ENCODE measurements around the gene SLC17A4.

Gene SLC17A4, protein sequence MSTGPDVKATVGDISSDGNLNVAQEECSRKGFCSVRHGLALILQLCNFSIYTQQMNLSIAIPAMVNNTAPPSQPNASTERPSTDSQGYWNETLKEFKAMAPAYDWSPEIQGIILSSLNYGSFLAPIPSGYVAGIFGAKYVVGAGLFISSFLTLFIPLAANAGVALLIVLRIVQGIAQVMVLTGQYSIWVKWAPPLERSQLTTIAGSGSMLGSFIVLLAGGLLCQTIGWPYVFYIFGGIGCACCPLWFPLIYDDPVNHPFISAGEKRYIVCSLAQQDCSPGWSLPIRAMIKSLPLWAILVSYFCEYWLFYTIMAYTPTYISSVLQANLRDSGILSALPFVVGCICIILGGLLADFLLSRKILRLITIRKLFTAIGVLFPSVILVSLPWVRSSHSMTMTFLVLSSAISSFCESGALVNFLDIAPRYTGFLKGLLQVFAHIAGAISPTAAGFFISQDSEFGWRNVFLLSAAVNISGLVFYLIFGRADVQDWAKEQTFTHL

DNA sequence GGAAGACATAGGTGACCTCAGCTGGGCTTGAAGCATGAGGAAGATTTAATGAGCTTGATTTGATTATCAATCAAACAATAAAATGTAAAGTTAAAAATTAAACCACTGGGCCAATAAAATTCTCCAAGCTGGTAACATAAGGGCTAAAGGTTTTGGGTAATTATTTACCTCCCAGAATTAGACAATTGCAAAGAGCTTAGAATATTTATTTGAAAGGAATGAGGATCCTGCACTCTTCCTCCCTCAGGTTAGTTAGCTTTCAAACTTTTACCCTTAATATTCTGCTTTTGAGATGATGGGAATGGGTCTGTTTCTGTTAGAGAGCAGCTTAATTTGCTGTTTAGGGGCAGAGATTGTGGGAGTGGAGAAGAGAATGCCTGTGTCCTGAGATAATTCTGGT lies at the start of gene SLC17A4:
Gene SLC17A4, plus strand, starts transcription at position 208 of the 400 bp plus-strand sequence. CDS start 7,221 bp downstream, outside the sequence.
- Mint-ChIP-seq H3K4me3 (no peak within 1 kb of the TSS), H3K27me3 (no peaks in the 10 kb centered on the region), H3K27ac (no peak within 1 kb of the TSS), H3K36me3 (ENCODE audit: low read depth) (no peaks in the 10 kb centered on the region), H3K4me1 (ENCODE audit: low read depth) (peaks cover 5% of the 10 kb centered on the region), H3K9me3 (no peaks in the 10 kb centered on the region)
- intact Hi-C loops (cut with micrococcal nuclease): no loop called here

- intact Hi-C loops (cut with micrococcal nuclease): no loop called here
- Mint-ChIP-seq H3K27ac (no peak overlapping the region), H3K9me3 (no peaks in the 10 kb centered on the region), H3K27me3 (peaks cover 1% of the 10 kb centered on the region), H3K4me3 (no peak overlapping the region), H3K36me3 (ENCODE audit: low read depth) (no peaks in the 10 kb centered on the region), H3K4me1 (ENCODE audit: low read depth) (no peaks in the 10 kb centered on the region)
Measured at GRCh38 chr6:25706314-25707014, 48.1 kb upstream of the SLC17A4 start.

GRCh38 chr6:25709761-25710160 lies 44.8 kb upstream of the SLC17A4 start:
- Mint-ChIP-seq H3K4me1 (ENCODE audit: low read depth) (peaks cover 3% of the 10 kb centered on the region), H3K27me3 (peaks cover 1% of the 10 kb centered on the region), H3K27ac (no peak overlapping the region), H3K9me3 (no peaks in the 10 kb centered on the region), H3K4me3 (no peak overlapping the region), H3K36me3 (ENCODE audit: low read depth) (no peaks in the 10 kb centered on the region)
- intact Hi-C loops (cut with micrococcal nuclease): no loop called here

DNA sequence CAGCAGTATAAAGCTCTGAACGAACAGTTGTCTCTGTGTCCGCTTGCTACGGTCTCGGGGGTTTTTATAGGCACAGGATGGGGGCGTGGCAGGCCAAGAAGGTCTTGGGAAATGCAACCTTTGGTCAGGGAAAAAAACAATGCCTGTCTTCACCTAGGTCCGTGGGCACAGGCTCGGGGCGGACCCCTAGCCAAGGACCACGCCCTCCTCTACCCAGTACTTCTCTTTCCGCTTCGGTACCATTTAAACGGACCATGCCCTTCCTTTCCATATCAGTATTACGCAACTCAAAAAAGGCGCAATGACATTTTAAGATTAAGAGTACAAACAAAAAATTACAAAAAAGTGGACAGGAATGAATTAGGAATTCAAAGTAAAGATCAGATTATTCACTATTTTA lies 44.3 kb upstream of the SLC17A4 start:
- peaks cover 1% of the 10 kb centered on the region for H3K27me3 Mint-ChIP-seq
- no peak overlapping the region for H3K4me3 Mint-ChIP-seq
- peaks cover 8% of the 10 kb centered on the region for H3K4me1 Mint-ChIP-seq (ENCODE audit: low read depth)
- H3K27ac Mint-ChIP-seq: no peak overlapping the region
- H3K9me3 Mint-ChIP-seq: no peaks in the 10 kb centered on the region
- no peaks in the 10 kb centered on the region for H3K36me3 Mint-ChIP-seq (ENCODE audit: low read depth)
- intact Hi-C loops (cut with micrococcal nuclease): no loop called here

DNA sequence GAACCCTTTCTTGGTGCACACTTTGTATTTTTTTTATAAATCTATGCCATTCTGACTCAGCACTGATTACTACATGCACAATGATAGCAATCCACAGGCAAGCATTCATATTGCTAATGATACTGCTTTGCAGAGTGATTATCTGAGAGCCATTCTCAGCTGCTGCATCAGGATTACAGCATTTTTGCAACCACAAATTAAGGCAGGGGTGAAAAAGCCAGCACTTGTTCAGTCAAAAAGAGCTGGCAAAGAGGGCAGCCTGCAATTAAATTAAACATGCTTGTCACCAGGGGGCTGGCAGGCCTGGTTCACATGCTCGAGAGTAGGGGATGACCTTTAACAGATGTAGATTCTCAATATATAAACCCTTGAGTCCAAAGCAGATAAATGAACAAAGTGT lies 40.7 kb upstream of the SLC17A4 start:
- intact Hi-C loops (cut with micrococcal nuclease): no loop called here
- Mint-ChIP-seq H3K27me3 (no peaks in the 10 kb centered on the region), H3K27ac (no peak overlapping the region)

DNA sequence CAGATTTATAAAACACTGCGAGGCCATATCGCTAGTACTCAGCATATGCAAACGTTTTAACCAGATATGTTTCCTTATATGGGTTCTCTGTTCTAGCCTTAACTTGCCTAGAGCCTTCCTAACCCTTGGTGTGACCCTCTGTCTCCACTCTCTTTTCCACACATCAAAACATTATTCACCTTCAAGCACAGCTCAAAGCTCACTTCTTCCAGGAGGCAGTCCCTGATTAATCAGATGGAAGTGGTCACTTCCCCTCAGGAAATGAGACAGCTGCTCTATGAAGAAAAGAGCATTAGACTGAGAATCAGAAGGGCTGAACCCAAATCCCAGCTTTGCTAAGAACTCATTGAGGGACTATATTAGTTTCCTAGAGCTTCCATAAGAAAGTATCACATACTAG lies 39.8 kb upstream of the SLC17A4 start:
- intact Hi-C loops (cut with micrococcal nuclease): no loop called here

More for the DNA sequence above, 40.7 kb upstream of the SLC17A4 start:
- H3K4me1 Mint-ChIP-seq (ENCODE audit: low read depth): peaks cover 10% of the 10 kb centered on the region
- H3K9me3 Mint-ChIP-seq: no peaks in the 10 kb centered on the region
- no peaks in the 10 kb centered on the region for H3K36me3 Mint-ChIP-seq (ENCODE audit: low read depth)
- no peak overlapping the region for H3K4me3 Mint-ChIP-seq

DNA sequence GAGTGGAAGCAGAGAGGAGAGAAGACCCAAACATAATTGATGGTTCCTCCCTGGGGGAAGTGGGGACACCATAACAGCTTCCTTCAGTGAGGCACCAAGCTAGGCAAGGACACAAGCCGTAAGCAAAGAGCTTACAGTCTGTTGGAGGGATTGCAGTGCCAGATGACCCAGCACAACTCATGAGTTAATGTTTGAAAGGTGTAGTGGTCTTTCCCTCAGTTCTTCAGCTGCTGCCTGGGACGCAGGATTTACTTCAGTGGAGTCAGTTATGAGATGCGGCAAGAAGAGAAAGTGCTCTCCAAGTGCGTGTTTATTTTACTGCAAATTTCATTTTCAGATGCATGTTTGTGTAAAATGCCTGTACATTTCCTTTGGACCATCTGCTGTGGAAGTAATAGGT lies 38.7 kb upstream of the SLC17A4 start:
- H3K4me1 Mint-ChIP-seq (ENCODE audit: low read depth): peaks cover 16% of the 10 kb centered on the region
- no peaks in the 10 kb centered on the region for H3K9me3 Mint-ChIP-seq
- intact Hi-C loops (cut with micrococcal nuclease): no loop called here
- no peaks in the 10 kb centered on the region for H3K36me3 Mint-ChIP-seq (ENCODE audit: low read depth)
- no peaks in the 10 kb centered on the region for H3K27me3 Mint-ChIP-seq
- H3K4me3 Mint-ChIP-seq: no peak overlapping the region
- H3K27ac Mint-ChIP-seq: no peak overlapping the region

More for the DNA sequence above, 39.8 kb upstream of the SLC17A4 start:
- Mint-ChIP-seq H3K27ac (no peak overlapping the region), H3K4me1 (ENCODE audit: low read depth) (peaks cover 10% of the 10 kb centered on the region), H3K36me3 (ENCODE audit: low read depth) (no peaks in the 10 kb centered on the region), H3K9me3 (no peaks in the 10 kb centered on the region), H3K27me3 (no peaks in the 10 kb centered on the region), H3K4me3 (no peak overlapping the region)

DNA sequence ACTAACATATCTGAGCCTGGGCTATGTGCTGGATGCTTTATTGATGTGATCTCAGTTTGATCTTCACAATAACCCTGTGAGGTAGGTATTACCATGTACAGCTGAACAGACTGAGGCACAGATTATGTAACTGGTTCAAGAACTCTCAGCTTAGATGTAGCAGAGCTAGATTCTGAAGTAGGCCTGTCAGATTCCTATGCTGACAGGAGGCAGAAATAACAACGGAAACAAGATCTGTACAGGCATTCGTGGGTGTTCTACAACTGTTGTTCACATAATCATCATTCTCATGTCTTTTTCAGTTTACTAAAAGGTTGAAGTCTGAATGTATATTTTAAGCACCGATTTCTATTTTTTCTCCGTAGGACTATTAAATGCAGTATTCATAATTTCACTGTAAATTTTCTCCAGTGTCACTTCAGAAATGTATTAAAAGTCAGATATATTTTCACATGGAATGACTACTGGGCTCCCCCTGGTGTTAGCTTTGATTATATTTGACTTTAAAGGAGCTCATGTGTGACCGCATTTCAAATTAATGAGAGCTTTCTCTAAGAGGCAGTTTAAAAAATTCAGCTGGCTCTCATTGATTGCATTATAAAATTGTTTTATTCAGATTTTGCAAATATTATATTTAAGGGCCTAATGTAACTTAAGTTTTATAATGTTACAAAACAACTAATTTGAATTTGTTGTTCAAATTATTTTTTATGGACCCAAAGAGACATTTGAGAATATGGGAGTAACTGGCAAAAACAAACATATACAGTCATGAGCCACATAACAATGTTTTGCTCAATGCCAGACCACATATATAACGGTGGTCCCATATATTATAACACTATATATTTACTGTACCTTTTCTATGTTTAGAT lies 36.4 kb upstream of the SLC17A4 start:
- no peaks in the 10 kb centered on the region for H3K36me3 Mint-ChIP-seq (ENCODE audit: low read depth)
- no peak overlapping the region for H3K27ac Mint-ChIP-seq
- peaks cover 2% of the 10 kb centered on the region for H3K27me3 Mint-ChIP-seq
- H3K4me1 Mint-ChIP-seq (ENCODE audit: low read depth): peaks cover 16% of the 10 kb centered on the region
- H3K9me3 Mint-ChIP-seq: no peaks in the 10 kb centered on the region
- no peak overlapping the region for H3K4me3 Mint-ChIP-seq
- intact Hi-C loops (cut with micrococcal nuclease): no loop called here

DNA sequence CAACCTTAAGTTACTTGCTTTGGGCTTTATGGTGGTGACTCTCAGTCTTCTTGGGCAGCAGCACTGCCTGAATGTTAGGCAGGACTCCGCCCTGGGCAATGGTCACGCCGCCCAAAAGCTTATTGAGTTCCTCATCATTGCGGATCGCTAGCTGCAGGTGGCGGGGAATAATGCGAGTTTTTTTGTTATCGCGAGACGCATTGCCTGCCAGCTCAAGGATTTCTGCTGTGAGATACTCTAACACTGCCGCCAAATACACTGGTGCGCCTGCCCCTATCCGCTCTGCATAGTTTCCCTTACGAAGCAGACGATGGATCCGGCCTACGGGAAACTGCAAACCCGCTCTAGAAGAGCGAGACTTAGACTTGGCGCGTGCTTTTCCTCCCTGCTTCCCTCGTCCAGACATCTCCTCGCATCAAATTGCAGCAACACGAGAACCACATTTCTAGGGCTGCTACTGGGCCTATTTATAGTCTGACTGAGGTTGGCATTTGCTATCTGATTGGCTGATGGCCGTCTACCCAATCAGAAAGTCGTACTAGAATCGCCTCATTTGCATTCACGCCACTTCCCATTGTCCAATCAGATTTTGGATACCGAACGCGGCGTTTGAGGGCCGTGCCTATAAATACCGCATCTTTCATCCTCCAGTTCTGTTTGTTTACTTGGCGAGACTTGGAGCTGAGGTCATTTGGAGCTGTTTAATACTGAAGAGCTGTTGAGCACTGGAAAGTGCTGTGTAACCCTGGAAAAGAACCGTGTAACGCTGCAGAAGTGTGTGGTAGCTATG lies 28.2 kb upstream of the SLC17A4 start:
- Mint-ChIP-seq H3K9me3 (no peaks in the 10 kb centered on the region), H3K4me1 (ENCODE audit: low read depth) (no peaks in the 10 kb centered on the region), H3K4me3 (no peak overlapping the region), H3K36me3 (ENCODE audit: low read depth) (no peaks in the 10 kb centered on the region), H3K27me3 (peaks cover 6% of the 10 kb centered on the region), H3K27ac (no peak overlapping the region)
- intact Hi-C loops (cut with micrococcal nuclease): no loop called here

- H3K27ac Mint-ChIP-seq: no peak overlapping the region
Measured at GRCh38 chr6:25727028-25727427, 27.5 kb upstream of the SLC17A4 start.

DNA sequence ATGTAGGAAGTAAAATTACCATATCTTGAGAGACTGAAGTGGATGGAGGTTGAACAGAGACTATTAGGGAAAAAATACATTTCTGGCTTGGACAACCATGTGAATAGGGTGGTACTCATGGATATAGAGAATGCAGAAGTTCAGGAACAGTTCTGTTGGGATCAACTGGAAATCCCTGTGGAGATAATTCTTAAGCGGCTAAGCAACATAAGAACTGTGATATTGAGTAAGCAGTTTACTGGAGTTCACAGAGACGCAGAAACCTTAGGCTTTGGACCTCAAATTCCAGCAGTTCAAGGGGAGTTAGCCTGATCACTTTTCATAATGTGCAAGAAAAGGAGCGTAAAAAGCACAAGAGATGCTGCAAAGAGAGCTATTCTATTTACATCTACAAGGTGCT lies 23.6 kb upstream of the SLC17A4 start:
- Mint-ChIP-seq H3K4me1 (ENCODE audit: low read depth) (no peaks in the 10 kb centered on the region), H3K4me3 (no peak overlapping the region), H3K9me3 (peaks cover 6% of the 10 kb centered on the region), H3K36me3 (ENCODE audit: low read depth) (no peaks in the 10 kb centered on the region), H3K27me3 (peaks cover 27% of the 10 kb centered on the region), H3K27ac (no peak overlapping the region)
- intact Hi-C loops (cut with micrococcal nuclease): no loop called here

More at GRCh38 chr6:25727028-25727427, 27.5 kb upstream of the SLC17A4 start:
- intact Hi-C loops (cut with micrococcal nuclease): no loop called here
- no peak overlapping the region for H3K4me3 Mint-ChIP-seq
- H3K27me3 Mint-ChIP-seq: peaks cover 10% of the 10 kb centered on the region
- peaks cover 2% of the 10 kb centered on the region for H3K9me3 Mint-ChIP-seq
- H3K4me1 Mint-ChIP-seq (ENCODE audit: low read depth): no peaks in the 10 kb centered on the region
- no peaks in the 10 kb centered on the region for H3K36me3 Mint-ChIP-seq (ENCODE audit: low read depth)

DNA sequence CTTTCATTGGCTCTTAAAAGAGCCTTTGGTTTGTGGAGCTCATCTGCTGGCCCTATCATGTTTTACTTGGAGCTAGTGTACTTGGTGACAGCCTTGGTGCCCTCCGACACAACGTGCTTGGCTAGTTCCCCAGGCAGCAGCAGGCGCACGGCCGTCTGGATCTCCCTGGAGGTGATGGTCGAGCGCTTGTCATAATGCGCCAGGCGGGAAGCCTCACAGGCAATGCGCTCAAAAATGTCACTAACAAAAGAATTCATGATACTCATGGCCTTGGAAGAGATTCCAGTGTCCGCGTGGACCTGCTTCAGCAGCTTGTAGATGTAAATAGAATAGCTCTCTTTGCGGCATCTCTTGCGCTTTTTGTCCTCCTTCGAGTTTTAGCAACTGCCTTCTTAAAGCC lies 22.8 kb upstream of the SLC17A4 start:
- Mint-ChIP-seq H3K36me3 (ENCODE audit: low read depth) (no peaks in the 10 kb centered on the region), H3K4me3 (no peak overlapping the region), H3K27ac (no peak overlapping the region), H3K27me3 (peaks cover 26% of the 10 kb centered on the region), H3K9me3 (peaks cover 6% of the 10 kb centered on the region), H3K4me1 (ENCODE audit: low read depth) (no peaks in the 10 kb centered on the region)
- intact Hi-C loops (cut with micrococcal nuclease): no loop called here

Data from dendritic cell treated with granulocyte-macrophage colony-stimulating factor and Interleukin-4, amounts not matched to agents 40 ng/mL and 50 ng/mL, for 4 days (primary cell).